Urothelium cell line (cell line): ENCODE measurements around the gene ADCK2.
A peak's percentile ranks its signal among the peaks of the same experiment; 100 is the strongest.
"Not testable (repeated sequence)": the region's sequence is repeated elsewhere in the genome, so short reads cannot be mapped to it uniquely, and the experiment has no call there.

Experiments
- DNase-seq: peaks from one replicate; pipeline ENCODE4 v3.0.0; 2011; ENCODE audit warnings: low spot score, mixed read lengths
- FAIRE-seq: peaks from 2 replicates; lab custom pipeline; 2011; peaks lifted over from hg19 to GRCh38; lab: Jason Lieb, UNC

ADCK2 gene

GRCh38 chr7:140673063-140673773 is 473 bp downstream of the ADCK2 start:
- FAIRE-seq (no peak), DNase-seq (peak; percentile 63)

GRCh38 chr7:140673774-140674155 is 1.0 kb downstream of the ADCK2 start:
- FAIRE-seq (no peak), DNase-seq (no peak)

DNA sequence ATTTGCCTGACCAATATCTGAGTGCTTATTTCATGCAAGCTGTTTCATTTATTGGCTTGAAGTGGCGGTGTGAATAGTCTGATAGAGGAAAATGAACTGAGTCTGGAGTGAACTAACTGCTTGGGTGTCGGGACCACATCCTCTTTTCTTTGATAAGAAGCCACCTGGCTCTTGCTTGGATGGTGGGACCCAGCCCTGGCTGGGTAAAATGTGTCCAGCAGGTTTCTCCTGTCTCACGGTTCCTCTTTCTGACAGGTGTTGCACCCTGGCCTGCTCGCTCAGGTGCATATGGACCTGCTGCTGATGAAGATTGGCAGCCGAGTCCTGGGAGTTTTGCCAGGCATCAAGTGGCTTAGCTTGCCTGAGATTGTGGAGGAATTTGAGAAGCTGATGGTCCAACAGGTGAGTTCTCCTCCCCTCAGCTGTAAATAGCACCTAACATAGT is 1.6 kb downstream of the ADCK2 start:
- FAIRE-seq = no peak
- no peak for DNase-seq

GRCh38 chr7:140674899-140675701 is 2.4 kb downstream of the ADCK2 start:
- FAIRE-seq = no peak
- DNase-seq = peak; percentile 40

DNA sequence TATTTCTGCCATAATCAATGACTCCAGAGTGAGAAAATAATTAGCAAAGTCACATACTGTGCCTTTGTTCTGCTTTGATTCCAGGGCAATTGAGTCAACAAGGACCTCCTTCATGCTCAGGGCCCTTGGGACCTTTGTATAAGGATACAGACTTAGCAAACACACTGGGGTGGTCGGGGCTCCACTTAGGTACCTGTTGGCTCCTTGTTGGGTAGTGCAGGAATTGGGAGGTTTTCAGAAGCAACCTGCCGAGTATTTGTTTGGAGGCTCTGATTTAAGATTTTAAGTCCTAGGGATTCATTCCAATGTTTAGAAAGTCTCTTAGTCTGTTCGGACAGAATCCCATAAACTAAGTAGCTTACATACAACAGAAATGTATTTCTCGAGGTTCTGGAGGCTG is 3.0 kb downstream of the ADCK2 start:
- FAIRE-seq = no peak
- no peak for DNase-seq

GRCh38 chr7:140676306-140676705 is 3.6 kb downstream of the ADCK2 start:
- FAIRE-seq (no peak), DNase-seq (no peak)

GRCh38 chr7:140676956-140677355 is 4.2 kb downstream of the ADCK2 start:
- not testable (repeated sequence) for DNase-seq, FAIRE-seq

DNA sequence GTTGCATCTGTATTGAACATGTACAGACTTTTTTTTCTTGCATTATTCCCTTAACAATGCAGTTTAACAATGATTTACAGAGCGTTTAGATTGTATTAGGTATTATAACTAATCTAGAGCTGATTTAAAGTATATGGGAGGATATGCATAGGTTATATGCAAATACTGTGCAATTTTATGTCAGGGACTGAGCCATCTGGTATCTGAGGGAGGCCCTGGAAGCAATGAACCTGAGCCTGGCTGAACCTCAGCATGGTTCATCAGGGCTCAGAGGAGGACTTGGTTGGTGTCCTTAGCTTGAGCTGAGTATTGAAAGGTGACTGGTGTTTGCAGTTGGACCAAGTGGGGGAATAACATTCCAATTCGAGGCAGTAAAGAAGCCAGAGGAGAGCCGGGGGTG is 4.8 kb downstream of the ADCK2 start:
- FAIRE-seq (no peak), DNase-seq (no peak)

DNA sequence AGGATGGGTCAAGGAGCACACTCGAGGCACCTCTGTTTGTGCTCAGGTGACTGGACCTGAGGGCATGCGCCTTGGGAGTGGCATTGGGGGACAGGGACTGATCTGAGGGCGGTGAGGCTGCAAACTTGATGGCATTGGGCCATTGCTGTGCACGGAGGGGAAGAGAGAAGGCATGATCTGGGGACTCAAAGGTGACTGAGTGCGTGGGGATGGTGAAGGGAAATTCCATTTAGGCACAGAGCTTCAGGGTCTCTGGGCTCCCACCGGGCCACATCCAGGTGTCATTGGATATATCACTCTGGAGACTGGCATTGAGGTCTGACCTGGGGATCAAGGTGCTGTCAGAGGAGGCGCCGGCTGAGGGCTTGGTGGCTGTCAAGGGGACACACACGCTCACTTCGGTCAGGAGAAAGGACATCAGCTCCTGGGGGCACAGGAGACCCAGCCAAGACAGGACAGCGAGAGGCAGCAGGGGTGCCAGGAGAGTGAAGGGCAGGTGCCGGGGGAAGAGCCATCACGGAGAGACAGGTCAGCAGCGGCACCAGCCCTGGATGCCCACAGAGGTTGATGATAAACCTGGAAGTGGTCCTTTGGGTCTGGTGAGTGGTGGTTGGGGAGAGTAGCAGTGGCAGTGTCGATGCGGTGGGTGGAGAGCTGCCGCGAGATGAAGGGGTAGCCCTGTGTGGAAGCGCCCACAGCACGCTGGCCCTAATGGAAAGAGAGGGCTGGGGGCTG is 5.5 kb downstream of the ADCK2 start:
- no peak for FAIRE-seq
- DNase-seq = no peak

DNA sequence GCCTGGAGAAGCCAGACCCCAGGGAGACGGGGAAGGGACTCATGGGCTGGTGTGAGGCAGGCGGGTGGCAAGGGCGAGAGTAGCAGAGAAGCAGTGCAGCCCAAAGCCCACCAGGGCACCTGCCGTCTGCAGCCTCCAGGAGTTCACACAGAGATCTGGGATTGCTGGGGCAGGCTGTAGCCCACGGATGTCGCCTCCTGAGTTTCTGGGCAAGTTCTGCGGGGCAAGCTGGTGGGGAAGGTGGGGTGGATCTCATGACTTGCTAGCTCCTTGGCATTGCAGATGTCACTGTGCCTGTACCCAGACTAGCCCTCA is 6.0 kb downstream of the ADCK2 start:
- FAIRE-seq (no peak), DNase-seq (no peak)

- no peak for FAIRE-seq
These were observed 6.4 kb downstream of the ADCK2 start for GRCh38 chr7:140679186-140679585.

GRCh38 chr7:140680886-140681285 is 8.1 kb downstream of the ADCK2 start:
- DNase-seq = no peak
- FAIRE-seq = no peak

More at GRCh38 chr7:140679186-140679585, 6.4 kb downstream of the ADCK2 start:
- DNase-seq = no peak

DNA sequence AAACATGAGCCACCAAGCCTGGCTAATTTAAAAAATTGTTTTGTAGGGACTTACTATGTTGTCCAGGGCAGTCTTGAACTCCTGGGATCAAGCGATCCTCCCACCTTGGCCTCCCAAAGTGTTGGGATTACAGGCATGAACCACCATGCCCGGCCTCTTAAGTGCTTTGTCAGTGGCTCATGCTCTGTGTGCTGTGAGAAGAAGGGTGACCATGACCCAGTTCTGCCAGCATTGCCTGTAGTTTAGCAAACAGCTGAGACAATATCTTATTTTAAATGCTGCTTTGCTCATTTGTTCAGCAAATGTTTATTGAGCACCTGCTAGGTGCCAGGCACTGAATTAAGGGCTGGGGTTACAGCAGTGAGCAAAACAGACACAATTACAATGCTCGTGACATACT is 9.0 kb downstream of the ADCK2 start:
- FAIRE-seq = no peak
- DNase-seq = no peak

DNA sequence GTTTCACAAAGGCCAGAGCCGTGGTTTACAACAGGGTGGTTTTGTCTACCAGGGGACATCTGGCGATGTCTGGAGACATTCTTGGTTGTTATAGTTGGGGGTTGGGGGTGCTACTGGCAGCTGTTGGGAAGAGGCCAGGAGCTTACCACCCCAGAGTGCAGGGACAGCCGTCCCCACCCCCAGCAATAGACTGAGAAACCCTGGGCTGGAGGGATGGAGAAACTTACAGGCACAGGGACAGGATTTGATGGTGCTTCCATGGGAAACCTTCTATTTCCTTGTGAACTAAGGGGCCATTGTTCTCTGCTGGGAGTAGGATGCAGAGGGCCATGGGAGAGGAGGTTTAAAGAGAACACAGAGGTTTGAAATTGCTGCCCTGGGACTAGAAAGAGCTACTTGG is 10.9 kb downstream of the ADCK2 start:
- FAIRE-seq = no peak
- no peak for DNase-seq

DNA sequence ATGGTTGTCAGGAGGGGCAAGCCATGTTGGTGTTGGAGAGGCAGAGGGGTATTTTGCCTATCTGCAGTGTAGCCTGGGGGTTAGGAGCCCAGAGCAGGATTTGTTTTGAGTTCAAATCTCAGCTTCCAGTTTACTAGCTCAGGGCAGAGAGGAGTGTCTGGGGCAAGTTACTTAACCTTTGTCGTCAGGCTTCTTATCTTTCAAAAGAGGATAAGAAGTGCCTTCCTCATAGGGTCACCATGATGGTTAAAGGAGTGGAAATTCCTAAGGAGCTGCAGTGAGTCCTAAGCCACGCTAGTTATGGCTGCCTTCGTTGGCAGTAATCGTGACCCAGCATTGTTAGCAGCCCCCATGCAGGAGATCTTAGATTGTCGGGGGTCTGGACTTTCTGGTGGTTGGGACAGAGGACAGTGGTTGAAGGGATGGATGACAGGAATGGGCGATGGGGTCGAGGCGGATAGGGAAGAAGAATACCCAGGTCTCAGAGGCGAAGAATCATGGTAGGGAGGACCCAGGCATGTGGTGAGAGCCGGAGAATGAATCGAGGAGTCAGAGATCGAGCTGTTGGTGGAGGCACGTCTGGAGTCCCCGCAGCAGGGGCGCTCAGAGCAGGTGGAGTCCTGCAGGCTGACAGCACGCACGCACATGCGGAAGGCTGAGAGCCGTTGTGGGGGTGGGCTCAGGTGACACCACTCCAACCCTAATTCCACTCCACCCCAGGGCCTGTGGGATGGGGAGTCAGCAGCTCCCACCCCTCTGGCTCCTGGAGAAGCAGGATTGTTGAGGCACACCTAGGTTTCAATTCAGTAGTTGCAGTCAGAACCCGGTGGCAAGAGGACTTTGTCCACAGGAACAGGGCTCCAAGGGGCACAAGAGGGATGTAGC is 11.6 kb downstream of the ADCK2 start:
- DNase-seq (no peak), FAIRE-seq (no peak)

GRCh38 chr7:140685407-140686087 is 12.8 kb downstream of the ADCK2 start:
- DNase-seq (no peak), FAIRE-seq (no peak)

- FAIRE-seq (no peak), DNase-seq (no peak)
These were observed 14.2 kb downstream of the ADCK2 start for GRCh38 chr7:140686921-140687320.

- no peak for FAIRE-seq
- DNase-seq = no peak
These were observed 15.6 kb downstream of the ADCK2 start for GRCh38 chr7:140688341-140688740.

- DNase-seq (no peak), FAIRE-seq (no peak)
These were observed 16.7 kb downstream of the ADCK2 start for GRCh38 chr7:140689199-140690152.
